Stimulated activated CD8-positive, alpha-beta memory T cell treated with anti-CD3 and anti-CD28 coated beads, Interleukin-7, amount 100 ng/mL, for 4 hours (primary cell): ENCODE results near the gene SBF2.
"Not testable (repeated sequence)": the region's sequence is repeated elsewhere in the genome, so short reads cannot be mapped to it uniquely, and the experiment has no call there.

Source experiments
- DNase-seq, 2 donors: peaks; one replicate each; pipeline ENCODE4 v3.0.0-alpha.2; 2020; ENCODE audit warnings: low read depth in 2 of 2

SBF2 gene

GRCh38 chr11:10267821-10268220 lies 26.2 kb downstream of the SBF2 start:
- DNase-seq, result no peak

GRCh38 chr11:10265936-10266335 lies 28.1 kb downstream of the SBF2 start:
- DNase-seq, result no peak

GRCh38 chr11:10264716-10265115 lies 29.3 kb downstream of the SBF2 start:
- DNase-seq, result not testable (repeated sequence)

- no peak for DNase-seq
Observed at GRCh38 chr11:10263929-10264328, 30.1 kb downstream of the SBF2 start.

- no peak for DNase-seq
Observed at GRCh38 chr11:10261821-10262220, 32.2 kb downstream of the SBF2 start.

GRCh38 chr11:10257478-10257877 lies 36.5 kb downstream of the SBF2 start:
- no peak for DNase-seq

GRCh38 chr11:10255388-10256125 lies 38.5 kb downstream of the SBF2 start:
- DNase-seq, result no peak

GRCh38 chr11:10249448-10250131 lies 44.4 kb downstream of the SBF2 start:
- DNase-seq, result not testable (repeated sequence)

GRCh38 chr11:10247011-10247410 lies 47.0 kb downstream of the SBF2 start:
- no peak for DNase-seq

- no peak for DNase-seq
Observed at GRCh38 chr11:10243896-10244575, 50.0 kb downstream of the SBF2 start.

- DNase-seq, result no peak
Observed at GRCh38 chr11:10236840-10237239, 57.2 kb downstream of the SBF2 start.

GRCh38 chr11:10233581-10233980 lies 60.4 kb downstream of the SBF2 start:
- DNase-seq, result no peak

GRCh38 chr11:10232756-10233155 lies 61.3 kb downstream of the SBF2 start:
- no peak for DNase-seq

- DNase-seq, result not testable (repeated sequence)
Observed at GRCh38 chr11:10231803-10232202, 62.2 kb downstream of the SBF2 start.

- no peak for DNase-seq
Observed at GRCh38 chr11:10225553-10225952, 68.5 kb downstream of the SBF2 start.

GRCh38 chr11:10222399-10222798 lies 71.6 kb downstream of the SBF2 start:
- DNase-seq, result no peak

- no peak for DNase-seq
Observed at GRCh38 chr11:10221342-10221741, 72.7 kb downstream of the SBF2 start.

- no peak for DNase-seq
Observed at GRCh38 chr11:10211470-10211869, 82.5 kb downstream of the SBF2 start.

- no peak for DNase-seq
Observed at GRCh38 chr11:10209326-10209725, 84.7 kb downstream of the SBF2 start.

GRCh38 chr11:10208131-10208575 lies 85.9 kb downstream of the SBF2 start:
- no peak for DNase-seq

- no peak for DNase-seq
Observed at GRCh38 chr11:10205928-10206327, 88.1 kb downstream of the SBF2 start.

- no peak for DNase-seq
Observed at GRCh38 chr11:10204021-10204420, 90.0 kb downstream of the SBF2 start.

- DNase-seq, result no peak
Observed at GRCh38 chr11:10201343-10201742, 92.7 kb downstream of the SBF2 start.
